CD4-positive, alpha-beta T cell treated with Interleukin-4 for 4 hours (primary cell): Measurements from ENCODE around the gene RBM44.
"Not testable (repeated sequence)": the region's sequence is repeated elsewhere in the genome, so short reads cannot be mapped to it uniquely, and the experiment has no call there.

Experiments
- DNase-seq: peaks from one replicate; pipeline ENCODE4 v3.0.0-alpha.2; 2020

The RBM44 gene

DNA sequence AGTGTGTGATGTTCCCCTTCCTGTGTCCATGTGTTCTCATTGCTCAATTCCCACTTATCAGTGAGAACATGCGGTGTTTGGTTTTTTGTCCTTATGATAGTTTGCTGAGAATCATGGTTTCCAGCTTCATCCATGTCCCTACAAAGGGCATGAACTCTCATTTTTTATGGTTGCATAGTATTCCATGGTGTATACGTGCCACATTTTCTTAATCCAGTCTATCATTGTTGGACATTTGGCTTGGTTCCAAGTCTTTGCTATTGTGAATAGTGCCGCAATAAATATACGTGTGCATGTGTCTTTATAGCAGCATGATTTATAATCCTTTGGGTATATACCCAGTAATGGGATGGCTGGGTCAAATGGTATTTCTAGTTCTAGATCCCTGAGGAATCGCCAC lies 14.9 kb upstream of the RBM44 start:
- DNase-seq: not testable (repeated sequence)

DNA sequence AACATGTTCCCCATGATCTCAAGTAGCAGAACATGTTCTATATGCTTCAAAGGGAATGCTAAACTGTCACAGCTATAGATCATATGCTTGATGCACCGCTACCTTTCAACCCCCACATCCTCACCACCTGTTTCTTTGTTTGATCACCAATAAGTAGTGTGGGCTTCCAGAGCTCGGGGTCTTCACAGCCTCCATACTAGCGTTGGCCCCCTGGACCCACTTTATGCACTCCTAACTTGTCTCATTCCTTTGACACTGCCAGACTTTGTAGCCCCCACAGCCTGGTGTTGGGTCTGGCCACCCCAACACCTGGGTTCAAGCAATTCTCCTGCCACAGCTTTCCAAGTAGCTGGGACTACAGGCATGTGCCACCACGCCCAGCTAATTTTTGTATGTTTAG lies 11.6 kb upstream of the RBM44 start:
- no peak for DNase-seq

DNA sequence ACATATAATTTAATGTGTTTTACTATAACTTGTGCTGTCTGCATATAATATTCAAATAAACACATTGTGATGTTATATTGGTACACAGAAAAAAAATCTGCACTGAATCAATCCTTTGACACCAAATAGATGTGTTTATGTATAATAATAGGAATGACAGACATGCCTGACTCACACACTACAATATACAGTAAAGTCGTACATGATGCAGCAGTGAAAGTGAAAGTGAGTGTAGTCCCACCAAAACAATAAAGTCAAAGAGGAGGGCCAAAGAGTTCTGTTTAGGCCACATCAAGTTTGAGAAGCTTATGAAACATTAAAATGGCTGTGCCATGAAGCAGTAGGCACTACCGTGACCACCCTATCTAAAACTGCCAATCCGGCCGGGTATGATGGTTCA lies 8.2 kb upstream of the RBM44 start:
- no peak for DNase-seq

DNA sequence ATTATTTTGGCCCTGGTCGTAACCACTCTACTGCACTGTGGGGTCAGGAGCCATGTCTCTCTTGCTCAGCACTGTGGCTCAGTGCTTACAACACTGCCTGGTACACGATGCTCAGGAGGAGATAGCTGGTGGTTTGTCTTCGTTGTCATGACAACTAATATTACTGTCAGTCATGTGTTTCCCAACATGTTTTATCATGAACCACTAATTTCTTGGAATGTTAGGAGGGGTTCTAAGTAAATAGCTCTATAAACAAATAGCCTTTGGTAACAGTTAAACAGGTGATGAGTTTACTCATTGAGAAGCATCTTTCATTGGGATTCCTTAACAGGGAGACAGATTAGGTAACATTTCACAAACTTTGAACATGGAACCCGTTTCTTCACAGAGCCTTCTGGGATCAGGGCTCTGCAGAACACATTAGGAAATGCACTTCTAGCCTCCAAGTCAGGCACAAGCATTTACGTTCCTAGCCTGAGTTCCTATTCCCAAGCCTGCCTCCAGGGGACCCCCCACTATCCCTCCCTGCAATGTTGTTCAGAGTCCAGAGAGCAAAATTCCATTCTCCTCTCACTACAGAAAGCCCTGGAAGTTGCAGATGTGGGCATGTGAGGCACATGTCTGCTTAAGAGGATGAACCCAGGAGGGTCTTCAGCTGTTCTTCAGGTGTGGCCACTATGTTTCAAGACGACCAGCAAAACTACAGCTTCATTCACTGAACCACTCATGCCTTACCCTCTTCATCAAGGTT lies 6.4 kb upstream of the RBM44 start:
- DNase-seq: no peak

DNA sequence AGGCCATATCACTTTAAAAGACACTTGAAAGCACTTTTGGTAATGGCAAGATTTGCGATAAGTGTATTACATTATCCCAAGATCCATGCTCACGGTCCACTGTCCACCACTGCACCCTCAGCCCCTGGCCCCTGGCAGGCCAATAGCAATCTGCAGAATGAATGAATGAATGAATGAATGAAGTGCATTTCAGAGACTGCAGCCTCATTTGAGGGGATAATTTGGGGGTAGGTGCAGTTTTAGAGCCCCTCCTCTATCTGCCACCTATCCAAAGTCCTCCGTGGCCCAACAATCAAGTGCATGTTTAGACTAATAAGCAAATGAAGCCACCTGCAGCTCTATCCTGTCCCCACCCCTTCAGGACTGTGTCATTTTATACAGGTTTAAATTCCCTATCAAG lies 1.3 kb upstream of the RBM44 start:
- DNase-seq: no peak

DNA sequence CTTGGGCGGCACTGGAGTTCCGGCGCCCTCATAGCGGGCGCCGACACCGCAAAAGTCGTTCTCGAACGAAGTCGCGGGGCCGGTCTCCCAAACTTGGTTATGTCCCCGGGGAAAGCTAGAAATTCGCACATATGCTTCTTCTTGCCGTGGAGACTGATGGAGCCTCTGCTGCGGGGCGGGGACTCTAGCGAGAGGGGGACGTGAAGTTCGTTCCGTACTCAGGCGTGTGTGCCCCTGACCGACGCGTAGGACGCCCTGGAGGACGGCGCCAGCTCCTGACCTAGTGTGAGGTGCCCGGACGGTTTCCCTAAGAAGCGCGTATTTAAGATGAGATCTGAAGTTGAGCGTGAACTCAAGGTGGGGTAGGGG lies 465 bp downstream of the RBM44 start:
- DNase-seq: no peak

DNA sequence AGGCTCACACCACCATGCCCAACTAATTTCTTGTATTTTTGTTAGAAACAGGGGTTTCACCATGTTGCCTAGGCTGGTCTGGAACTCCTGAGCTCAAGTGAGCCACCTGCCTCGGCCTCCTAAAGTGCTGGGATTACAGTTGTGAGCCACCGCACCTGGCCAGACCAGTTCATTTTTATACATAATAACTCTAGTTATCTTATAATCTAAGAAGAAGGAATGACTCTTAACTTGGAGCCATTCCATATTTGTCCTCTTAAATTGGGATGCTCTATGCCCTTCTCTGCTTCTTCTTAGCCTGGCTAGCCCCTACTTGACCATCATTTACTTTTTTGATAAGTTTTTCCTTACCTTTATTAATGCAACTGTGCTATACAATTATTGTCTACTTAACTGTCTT lies 2.9 kb downstream of the RBM44 start:
- DNase-seq: no peak

DNA sequence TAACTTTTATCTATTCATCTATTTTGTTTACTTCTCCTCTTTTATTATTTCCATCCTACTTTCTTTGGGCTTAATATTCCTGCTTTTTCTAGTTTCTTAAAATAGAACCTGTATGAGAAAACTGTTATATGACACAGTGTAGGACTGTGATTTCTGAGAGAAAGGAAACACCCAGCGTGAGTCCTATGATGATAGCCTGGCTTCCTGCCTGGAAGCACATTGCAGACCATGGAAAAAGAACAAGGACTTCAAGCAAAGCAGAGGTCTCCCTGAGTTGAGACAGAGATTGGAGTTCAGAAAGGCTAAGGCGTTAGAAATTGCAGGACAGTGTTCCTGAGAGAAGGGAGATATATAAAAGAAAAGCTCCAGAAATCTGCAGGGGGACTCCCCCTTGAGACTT lies 7.8 kb downstream of the RBM44 start:
- DNase-seq: no peak

DNA sequence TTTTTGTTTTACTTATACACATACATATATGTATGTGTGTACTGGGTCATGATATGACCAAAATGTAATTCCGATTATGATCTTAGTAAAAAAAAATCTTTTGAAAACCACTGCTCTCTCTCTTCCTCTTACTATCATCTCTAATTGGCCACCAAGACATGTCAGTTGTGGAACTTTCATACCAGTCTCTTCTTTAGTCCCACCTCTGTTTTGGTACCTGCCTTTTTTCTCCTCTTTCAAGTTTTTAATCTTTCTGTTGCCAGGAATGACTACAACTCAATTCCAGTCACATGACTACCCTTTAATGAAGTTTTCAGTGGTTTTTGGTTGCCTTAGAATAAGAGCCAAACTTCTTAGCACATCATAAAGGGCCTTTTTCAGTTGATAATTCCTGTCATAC lies 17.1 kb downstream of the RBM44 start:
- DNase-seq: no peak

DNA sequence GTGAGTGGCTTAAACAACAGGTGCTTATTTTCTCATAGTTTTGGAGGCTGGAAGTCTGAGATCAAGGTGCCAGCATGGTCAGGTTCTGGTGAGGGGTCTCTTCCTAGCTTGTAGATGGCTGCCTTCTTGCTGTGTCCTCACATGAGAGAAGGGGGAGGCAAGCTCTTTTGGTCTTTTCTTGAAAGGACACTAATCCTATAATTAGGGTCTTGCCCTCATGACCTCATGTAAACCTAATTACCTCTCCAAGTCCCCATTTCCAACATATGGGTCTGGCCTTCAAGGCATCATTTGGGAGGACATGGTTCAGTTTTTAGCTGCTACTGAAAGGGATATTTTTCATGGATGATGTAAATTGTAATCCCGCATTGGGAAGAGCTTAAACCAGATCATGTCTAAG lies 18.0 kb downstream of the RBM44 start:
- DNase-seq: no peak

DNA sequence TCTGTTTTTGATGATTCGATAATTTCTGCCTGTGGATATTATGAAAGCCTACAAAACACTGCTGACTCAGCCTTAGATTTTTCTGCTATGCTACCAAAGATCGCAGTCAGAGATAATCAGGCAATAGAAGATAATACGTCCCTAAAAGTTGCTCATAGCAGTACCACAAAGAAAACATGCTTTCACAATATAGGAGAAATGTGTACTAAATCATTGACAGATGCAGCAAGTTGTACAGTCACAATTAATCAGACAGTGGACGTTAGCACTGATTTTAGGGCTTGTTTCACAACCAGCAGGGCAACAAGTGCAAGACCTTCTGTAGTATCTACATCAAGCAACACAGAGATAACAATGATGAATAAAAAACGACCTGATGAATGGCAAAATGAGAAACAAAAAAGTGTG lies 19.5 kb downstream of the RBM44 start:
- DNase-seq: no peak

DNA sequence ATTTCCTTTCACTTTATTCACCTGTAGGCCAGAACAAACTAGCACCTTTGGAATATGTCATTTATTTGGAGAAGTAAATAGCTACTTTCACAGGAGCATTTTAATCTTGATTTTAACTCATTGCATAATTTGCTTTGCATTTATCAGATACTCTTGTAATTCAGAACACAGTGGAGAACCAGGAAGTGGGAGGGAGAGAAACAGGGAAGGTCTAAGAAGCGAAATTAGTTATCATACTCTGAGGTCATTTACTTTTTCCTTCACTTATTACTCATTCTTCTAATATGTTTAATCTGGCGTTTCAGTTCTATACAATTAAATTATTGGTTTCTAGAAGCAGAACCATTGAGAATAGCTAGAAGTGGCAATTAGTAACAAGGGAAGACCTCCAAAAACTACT lies 20.7 kb downstream of the RBM44 start:
- DNase-seq: no peak

DNA sequence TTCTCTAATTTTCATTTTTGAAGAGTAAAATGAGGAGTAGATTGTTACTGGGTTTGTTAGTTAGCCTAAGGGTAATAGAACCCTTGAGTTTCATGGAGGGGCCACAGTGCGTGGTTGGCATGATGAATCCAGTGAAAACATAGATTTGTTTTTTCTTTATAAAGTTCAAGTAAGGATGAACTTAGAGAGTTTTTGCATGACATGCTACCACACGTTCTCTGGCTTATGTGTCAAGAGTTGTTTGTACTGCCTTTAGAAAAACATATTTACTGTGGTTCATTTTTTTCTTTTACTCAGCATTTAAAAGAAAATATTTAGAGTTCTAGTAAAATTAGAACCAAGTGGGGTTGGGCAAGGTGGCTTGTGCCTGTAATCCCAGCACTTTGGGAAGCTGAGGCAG lies 21.8 kb downstream of the RBM44 start:
- DNase-seq: no peak

DNA sequence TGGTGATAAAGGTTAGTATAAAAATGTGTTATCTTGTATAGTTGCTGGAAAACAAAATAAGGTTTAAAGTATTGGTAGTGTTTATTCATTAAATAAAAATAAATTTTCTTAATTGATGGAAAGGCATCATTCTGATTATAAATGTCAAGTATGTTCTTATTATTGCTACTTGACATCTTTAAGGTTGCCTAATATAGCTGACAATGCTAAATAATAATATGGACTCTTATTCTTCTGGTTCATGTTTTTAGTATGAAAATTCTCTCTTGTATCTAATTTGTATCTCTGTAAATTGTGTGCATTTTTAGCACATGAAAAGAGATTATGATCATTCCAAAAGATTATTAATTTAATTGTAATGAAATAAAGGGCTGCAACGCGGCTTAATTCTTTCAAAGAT lies 25.0 kb downstream of the RBM44 start:
- no peak for DNase-seq

DNA sequence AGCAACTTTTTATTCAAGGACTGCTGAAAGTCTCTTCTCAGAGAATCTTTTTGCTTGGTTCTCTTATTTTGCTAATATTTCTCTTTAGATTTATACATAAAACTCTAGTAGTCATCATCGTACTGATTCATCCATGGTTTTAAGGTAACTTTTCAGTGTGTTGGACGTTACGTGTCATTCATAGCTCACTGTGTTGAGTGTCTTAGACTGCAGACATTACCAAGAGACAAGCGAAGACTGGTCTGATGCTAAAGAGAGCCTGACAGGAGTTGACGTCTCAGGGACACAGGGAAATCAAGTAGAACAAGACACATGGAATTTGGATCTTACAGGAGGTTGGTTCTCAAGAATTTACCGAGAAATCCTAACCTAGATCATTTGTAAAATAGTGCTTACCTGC lies 25.5 kb downstream of the RBM44 start:
- DNase-seq: no peak

DNA sequence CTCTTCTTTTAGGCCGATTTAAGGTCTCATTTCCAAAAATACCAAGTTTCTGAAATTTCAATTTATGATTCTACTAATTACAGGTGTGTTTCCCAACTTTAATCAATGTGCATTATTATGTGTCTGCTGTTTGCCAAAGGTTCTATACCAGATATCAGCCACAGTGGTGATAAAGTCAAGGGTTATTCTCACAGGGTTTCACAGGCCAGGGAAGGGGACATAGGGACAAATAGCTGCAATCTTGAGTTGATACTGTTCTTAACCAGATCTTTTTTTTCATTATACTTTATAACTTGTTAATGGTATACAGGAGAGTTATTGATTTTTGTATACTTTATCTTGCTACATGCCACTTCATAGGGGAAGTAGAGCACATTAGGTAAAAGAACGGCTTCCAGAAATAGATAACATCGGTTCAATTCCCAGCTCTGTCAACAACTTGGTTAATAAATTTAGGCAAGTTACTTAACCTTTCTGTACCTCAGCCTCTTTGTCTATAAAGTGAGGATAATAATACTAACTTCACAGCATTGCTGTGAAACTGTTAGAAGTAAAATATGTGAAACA lies 28.9 kb downstream of the RBM44 start:
- no peak for DNase-seq

DNA sequence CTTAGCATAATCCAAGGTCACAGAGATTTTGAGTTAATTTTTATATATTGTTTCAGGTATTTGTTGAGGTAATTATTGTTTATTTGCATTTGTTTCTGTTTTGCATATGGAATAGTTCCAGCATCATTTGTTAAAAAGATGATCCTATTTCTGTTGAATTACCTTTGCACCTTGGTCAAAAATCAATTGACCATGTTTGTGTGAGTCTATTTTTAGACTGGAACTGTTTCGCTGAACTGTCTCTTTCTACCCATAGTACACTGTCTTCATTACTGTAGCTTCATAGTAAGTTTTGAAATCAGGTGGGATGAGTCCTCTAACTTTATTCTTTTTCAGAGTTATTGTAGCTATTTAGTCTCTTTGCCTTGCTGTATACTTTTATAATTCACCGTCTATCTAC lies 31.9 kb downstream of the RBM44 start:
- no peak for DNase-seq

DNA sequence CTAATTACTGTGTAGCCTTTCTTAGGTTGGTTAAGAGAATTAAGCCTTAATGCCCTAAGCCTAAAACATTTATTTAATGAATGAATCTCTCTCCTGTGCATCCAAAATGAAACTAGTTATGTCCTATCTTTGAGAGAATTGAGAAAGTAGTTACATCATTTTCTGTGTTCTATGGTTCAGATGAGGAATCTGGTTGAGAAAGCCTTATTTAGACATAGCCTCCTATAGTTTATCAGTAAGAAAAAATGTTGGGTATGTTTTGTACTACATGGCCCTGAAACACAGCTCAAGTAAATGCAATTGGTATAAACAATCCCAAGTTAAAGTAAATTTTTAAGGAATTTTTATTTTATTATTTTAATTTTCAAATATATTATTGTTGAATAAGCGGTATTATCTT lies 35.0 kb downstream of the RBM44 start:
- no peak for DNase-seq

DNA sequence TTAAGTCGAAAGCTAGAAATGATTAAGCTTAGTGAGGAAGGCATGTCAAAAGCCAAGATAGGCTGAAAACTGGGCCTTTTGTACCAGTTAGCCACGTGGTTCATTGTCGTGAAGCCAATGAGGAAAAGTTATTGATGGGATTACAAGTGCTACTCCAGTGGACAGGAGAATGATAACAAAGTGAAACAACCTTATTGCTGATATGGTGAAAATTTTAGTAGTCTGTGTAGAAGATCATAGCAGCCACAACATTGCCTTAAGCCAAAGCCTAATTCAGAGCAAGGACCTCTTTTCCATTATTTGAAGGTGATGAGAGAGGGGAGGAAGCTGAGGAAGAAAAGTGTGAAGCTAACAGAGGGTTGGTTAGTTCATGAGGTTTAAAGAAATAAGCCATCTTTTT lies 36.8 kb downstream of the RBM44 start:
- no peak for DNase-seq

DNA sequence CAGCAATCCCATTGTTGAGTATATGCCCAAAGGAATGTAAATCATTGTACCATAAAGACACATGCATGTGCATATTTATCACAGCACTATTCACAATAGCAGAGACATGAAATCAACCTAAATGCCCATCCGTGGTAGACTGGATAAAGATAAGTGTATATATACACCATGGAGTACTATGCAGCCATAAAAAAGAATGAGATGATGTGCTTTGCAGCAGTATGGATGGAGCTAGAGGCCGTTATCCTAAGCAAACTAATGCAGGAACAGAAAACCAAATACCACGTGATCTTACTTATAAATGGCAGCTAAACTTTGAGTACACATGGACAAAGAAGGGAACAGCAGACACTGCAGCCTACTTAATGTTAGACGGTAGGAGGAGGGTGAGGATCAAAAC lies 42.5 kb downstream of the RBM44 start:
- DNase-seq: no peak

DNA sequence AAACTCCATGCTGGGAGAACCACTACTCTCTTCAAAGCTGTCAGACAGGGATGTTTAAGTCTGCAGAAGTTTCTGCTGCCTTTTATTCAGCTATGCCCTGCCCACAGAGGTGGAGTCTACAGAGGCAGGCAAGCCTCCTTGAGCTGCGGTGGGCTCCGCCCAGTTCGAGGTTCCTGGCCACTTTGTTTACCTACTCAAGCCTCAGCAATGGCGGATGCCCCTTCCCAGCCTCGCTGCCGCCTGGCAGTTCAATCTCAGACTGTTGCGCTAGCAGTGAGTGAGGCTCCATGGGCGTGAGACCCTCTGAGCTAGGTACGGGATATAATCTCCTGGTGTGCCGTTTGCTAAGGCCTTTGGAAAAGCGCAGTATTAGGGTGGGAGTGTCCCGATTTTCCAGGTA lies 50.4 kb downstream of the RBM44 start:
- not testable (repeated sequence) for DNase-seq

DNA sequence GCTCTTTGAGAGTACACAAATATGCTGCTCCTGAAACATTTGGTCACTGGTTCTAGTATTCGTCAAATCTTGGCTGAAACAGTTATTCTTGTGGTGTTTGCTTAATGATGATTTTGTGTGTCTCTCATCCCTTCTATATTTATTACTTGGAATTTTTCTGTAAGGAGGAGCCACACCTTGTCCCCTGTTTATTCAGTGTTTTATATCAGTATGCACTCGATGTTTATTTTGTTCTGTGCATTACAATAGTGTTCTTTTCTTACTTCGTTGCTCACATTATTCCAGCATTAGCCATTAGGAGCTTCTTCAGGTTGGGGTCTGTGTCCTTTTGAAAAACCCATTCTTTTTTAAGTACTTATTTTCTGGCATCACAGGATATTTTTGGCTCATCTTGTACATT lies 55.7 kb downstream of the RBM44 start:
- no peak for DNase-seq

DNA sequence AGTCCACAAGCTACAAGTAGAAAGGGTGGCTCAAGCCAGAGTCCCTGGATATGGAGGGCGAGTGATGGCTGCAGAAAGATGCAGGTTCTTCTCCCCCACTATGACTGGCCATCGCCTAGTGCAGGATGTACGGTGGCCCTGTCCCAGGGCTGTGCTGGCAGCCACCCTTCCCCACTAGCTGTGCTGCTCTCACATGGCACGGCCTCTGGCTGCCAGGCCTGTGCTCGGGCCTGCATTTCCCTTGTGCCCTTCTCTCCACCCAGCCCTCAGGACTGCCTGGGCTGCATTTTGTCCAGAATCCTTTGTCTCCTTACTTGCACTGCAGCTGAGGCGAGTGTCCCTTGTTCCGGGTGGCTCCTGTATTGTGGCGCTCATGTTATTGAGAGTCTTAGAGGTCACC lies 59.2 kb downstream of the RBM44 start:
- no peak for DNase-seq

DNA sequence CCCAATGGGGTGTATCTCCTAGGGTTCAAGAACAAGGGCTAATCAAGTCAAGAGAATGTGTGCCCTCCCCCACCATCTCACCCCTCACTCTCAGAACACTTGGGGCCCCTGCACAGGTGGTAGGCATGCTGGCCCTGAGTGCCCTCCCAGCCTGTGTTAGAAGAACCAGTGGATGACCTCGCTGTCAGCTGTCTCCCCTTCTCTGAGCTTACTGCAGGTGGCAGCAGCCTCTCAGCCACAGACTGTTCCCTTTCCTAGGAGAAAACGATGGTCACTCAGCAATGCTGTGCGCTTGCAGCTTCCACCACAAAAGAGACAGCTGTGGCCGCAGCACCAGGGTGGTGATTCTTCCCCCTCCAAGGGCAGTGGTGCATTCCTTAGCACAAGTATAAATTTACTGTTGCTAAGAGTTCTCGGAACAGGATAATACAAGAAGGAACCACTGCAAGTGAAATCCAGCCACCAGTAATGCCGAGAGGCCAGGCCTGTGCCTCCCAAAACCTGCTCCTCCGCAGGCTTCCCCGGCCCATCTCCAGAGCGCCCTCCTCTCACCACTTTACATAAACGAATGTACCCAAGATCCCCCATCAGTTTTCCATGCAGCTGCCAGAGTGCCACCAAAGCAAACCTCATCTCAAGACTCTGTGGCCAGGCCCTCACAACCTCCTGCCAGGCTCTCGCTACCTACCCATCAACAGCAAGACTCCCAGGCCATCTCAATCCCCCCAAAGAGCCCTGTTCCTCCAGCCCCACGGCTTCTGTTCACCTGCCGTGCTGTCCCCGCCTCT lies 59.9 kb downstream of the RBM44 start:
- DNase-seq: peak; percentile 35

DNA sequence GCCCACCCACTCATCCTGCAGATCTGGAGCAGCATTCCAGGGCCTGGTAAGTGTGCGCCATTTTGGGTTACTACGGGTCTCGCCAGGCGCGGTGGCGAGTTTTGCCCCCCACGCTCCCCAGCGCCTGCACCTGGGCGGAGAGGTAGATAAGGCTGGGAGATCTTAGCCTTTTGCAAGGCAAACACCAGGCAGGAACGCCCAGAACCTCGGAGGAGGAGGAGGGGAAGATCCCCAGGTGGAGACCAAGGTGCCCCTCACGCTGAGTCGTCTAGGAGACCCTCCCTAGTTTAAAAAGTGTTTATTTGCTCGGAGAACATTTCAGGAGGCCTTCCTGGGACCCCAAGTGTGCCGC lies 60.5 kb downstream of the RBM44 start:
- DNase-seq: no peak
